Pancreas (tissue), 10 donors: ENCODE data around the gene SUCLG2. TPM values are rescaled to one million over a fixed set of nuclear protein-coding genes. Genes with fewer than 3 reads are reported as not detected.

Experiments
- ATAC-seq, 4 donors: fragments of 200-7000 bp; cut with Tn5 transposase; one replicate each; pipeline versions ENCODE4 v1.8.0 to v1.9.1; 2020; ENCODE audit warnings: mild to moderate bottlenecking in 4 of 4, moderate library complexity in 4 of 4
- DNase-seq, 6 donors: peaks; one replicate each; pipeline ENCODE4 v3.0.0-alpha.2; 2020
- FAIRE-seq: peaks from 2 replicates; lab custom pipeline; 2012; peaks lifted over from hg19 to GRCh38; lab: Jason Lieb, UNC
- H3K27ac ChIP-seq, 4 donors: fragments of 200-600 bp; sonication (generic); 1 replicate in 3 of 4; 2 replicates in 1 of 4; pipeline versions ENCODE4 v1.5.0 to v1.8.0; 2020
- H3K27me3 ChIP-seq, 4 donors: fragments of 200-600 bp; one replicate each; pipeline ENCODE4 v1.8.0; 2021
- H3K36me3 ChIP-seq, 3 donors: fragments of 200-600 bp; sonication (generic) in 1 of 3; one replicate each; pipeline versions ENCODE4 v1.5.0 to v1.8.0; 2020 to 2021
- H3K4me1 ChIP-seq, 3 donors: fragments of 200-600 bp; one replicate each; pipeline ENCODE4 v1.8.0; 2021
- H3K4me3 ChIP-seq, 4 donors: fragments of 200-600 bp; sonication (generic) in 2 of 4; one replicate each; pipeline versions ENCODE4 v1.5.0 to v1.8.0; 2020 to 2021
- H3K9me3 ChIP-seq, 4 donors: fragments of 200-600 bp; one replicate each; pipeline ENCODE4 v1.8.0; 2021
- CTCF ChIP-seq, 4 donors: fragments of 200-600 bp; sonication (generic) in 3 of 4; IDR thresholded peaks; one replicate each; pipeline versions ENCODE4 v1.5.0 to v1.8.0; 2021; ENCODE audit warnings: antibody characterized with exemption in 4 of 4
- WGBS, 2 donors: extraction: QIAGEN DNeasy Blood & Tissue Kit; methylation state at CpG; one replicate each; pipeline ENCODE4 v1.1.7; 2013; 5-methylcytosine and 5-hydroxymethylcytosine counted together
- intact Hi-C, 3 donors: fragments of 100-400 bp; cut with DNase I; formaldehyde crosslinking; loops; one replicate each; pipeline versions ENCODE4 v1.11.1 to v1.14.2; 2022
- polyA plus RNA-seq, 2 donors: library from polyadenylated mRNA; stranded (reverse); fragments of 200-250 nt; gene quantifications; one replicate each; pipeline ENCODE4 v1.2.3, GENCODE V29; 2013
- total RNA-seq, 6 donors: library from RNA; stranded (reverse); fragmentation: NEBNext Ultra II Directional in 4 of 6; extraction: Animal tissue kit (Norgen Biotek cat#: 25700) in 4 of 6; gene quantifications; one replicate each; pipeline versions ENCODE4 v1.2.1 to v1.2.4, GENCODE V29; 2021 to 2023
- donor health status: healthy with polysubstance abuse.
- donor health status: DM: no; HTN: no; CAD: no; lungs with moderate emphysema.
- donor health status: DM: no; HTN: no; CAD: no.
- donor health status: control.
- donor health status: control.
- donor health status: Bipolar disorder and iron deficiency.
- donor health status: DM: yes; HTN: yes; CAD: no.
- donor health status: DM: no; HTN: no; CAD: no.
- donor health status: DM: no; HTN: no; CAD: no.
- donor health status: DM: yes; HTN: yes; CAD: no.

Gene SUCLG2
- total and polyA plus RNA-seq, 8 donors, result 16.4 to 34.4 (median 28.9) TPM

GRCh38 chr3:67515778-67516177, 138.6 kb downstream of the SUCLG2 start:
- Histone ChIP-seq H3K36me3 (no peaks in the 10 kb centered on the region), H3K9me3 (no peaks in the 10 kb centered on the region), H3K4me1 (no peaks in the 10 kb centered on the region), H3K27ac (no peak overlapping the region), H3K4me3 (no peak overlapping the region), H3K27me3 (no peaks in the 10 kb centered on the region)
- FAIRE-seq (no peak), ATAC-seq (no peak), DNase-seq (no peak)
- TF ChIP-seq CTCF (IDR thresholded peaks at IDR 0.05), result no peak
- WGBS, 2 donors, result 73 to 81% methylated on average over 3 of the region's 3 CpGs
- intact Hi-C loops, result no loop called here

- H3K27me3 ChIP-seq, result no peaks in the 10 kb centered on the region
- 93 to 98% methylated on average over 4 of the region's 4 CpGs for WGBS, 2 donors
- no peak for FAIRE-seq
These were observed 144.8 kb downstream of the SUCLG2 start for GRCh38 chr3:67509471-67510075.

GRCh38 chr3:67507584-67507983, 146.8 kb downstream of the SUCLG2 start:
- Histone ChIP-seq H3K9me3 (no peaks in the 10 kb centered on the region), H3K36me3 (no peaks in the 10 kb centered on the region), H3K4me3 (no peak overlapping the region), H3K27me3 (no peaks in the 10 kb centered on the region), H3K27ac (no peak overlapping the region), H3K4me1 (no peaks in the 10 kb centered on the region)
- 89 to 93% methylated on average over 4 of the region's 4 CpGs for WGBS, 2 donors
- TF ChIP-seq CTCF (IDR thresholded peaks at IDR 0.05), result no peak
- intact Hi-C loops, result no loop called here
- no peak for FAIRE-seq
- no peak for ATAC-seq
- no peak for DNase-seq

More at GRCh38 chr3:67509471-67510075, 144.8 kb downstream of the SUCLG2 start:
- Histone ChIP-seq H3K4me3 (no peak overlapping the region), H3K27ac (no peak overlapping the region), H3K9me3 (no peaks in the 10 kb centered on the region), H3K36me3 (no peaks in the 10 kb centered on the region), H3K4me1 (no peaks in the 10 kb centered on the region)
- ATAC-seq (no peak), DNase-seq (no peak)
- intact Hi-C loops, result no loop called here
- no peak for TF ChIP-seq CTCF (IDR thresholded peaks at IDR 0.05)

- no peak for DNase-seq
- no peak for FAIRE-seq
- intact Hi-C loops, result no loop called here
- Histone ChIP-seq H3K27me3 (no peaks in the 10 kb centered on the region), H3K4me1 (no peaks in the 10 kb centered on the region), H3K27ac (no peak overlapping the region), H3K4me3 (no peak overlapping the region), H3K9me3 (no peaks in the 10 kb centered on the region), H3K36me3 (no peaks in the 10 kb centered on the region)
- ATAC-seq, result peak in 2 of 4 donors; percentile 28 to 66
- TF ChIP-seq CTCF (IDR thresholded peaks at IDR 0.05), result no peak
- 55 to 56% methylated on average over 2 of the region's 2 CpGs for WGBS, 2 donors
These were observed 153.7 kb downstream of the SUCLG2 start for GRCh38 chr3:67500709-67501108.

- H3K9me3 ChIP-seq, result no peaks in the 10 kb centered on the region
- intact Hi-C loops, result no loop called here
- ATAC-seq, result no peak
- H3K27me3 ChIP-seq, result no peaks in the 10 kb centered on the region
- no peak overlapping the region for H3K27ac ChIP-seq
- DNase-seq, result no peak
- no peak overlapping the region for H3K4me3 ChIP-seq
- peaks cover 0 to 4% (median 0%) of the 10 kb centered on the region in 3 donors for H3K36me3 ChIP-seq
- no peak for TF ChIP-seq CTCF (IDR thresholded peaks at IDR 0.05)
- peak; percentile 9 for FAIRE-seq
- no peaks in the 10 kb centered on the region for H3K4me1 ChIP-seq
These were observed 156.7 kb downstream of the SUCLG2 start for GRCh38 chr3:67497746-67498145.
